HG03469 (cell line): ENCODE measurements around the gene TMEM25.
"Not testable (repeated sequence)": the region's sequence is repeated elsewhere in the genome, so short reads cannot be mapped to it uniquely, and the experiment has no call there.

Source experiments
- ATAC-seq: cut with Tn5 transposase; IDR thresholded peaks from one replicate; pipeline ENCODE4 v1.9.1; 2021; ENCODE audit warnings: mild to moderate bottlenecking, moderate library complexity, moderate number of reproducible peaks; ENCODE audit not compliant: unreplicated experiment

Gene TMEM25

GRCh38 chr11:118530683-118531596, at the start of gene TMEM25:
TMEM25 (plus strand) TSS chr11:118531192; CDS start chr11:118531802, 610 bp downstream.
- no peak for ATAC-seq

GRCh38 chr11:118481238-118481637, 49.8 kb upstream of the TMEM25 start:
- not testable (repeated sequence) for ATAC-seq

GRCh38 chr11:118484405-118484804, 46.6 kb upstream of the TMEM25 start:
- no peak for ATAC-seq

GRCh38 chr11:118485273-118485672, 45.7 kb upstream of the TMEM25 start:
- ATAC-seq: no peak

GRCh38 chr11:118488480-118489109, 42.4 kb upstream of the TMEM25 start:
- no peak for ATAC-seq

GRCh38 chr11:118491041-118491440, 40.0 kb upstream of the TMEM25 start:
- ATAC-seq: no peak

- ATAC-seq: no peak
Observed at GRCh38 chr11:118497831-118498230, 33.2 kb upstream of the TMEM25 start.

- no peak for ATAC-seq
Observed at GRCh38 chr11:118503216-118503615, 27.8 kb upstream of the TMEM25 start.

GRCh38 chr11:118511601-118512000, 19.4 kb upstream of the TMEM25 start:
- no peak for ATAC-seq

GRCh38 chr11:118514103-118514502, 16.9 kb upstream of the TMEM25 start:
- no peak for ATAC-seq

- ATAC-seq: no peak
Observed at GRCh38 chr11:118519549-118519948, 11.4 kb upstream of the TMEM25 start.

- ATAC-seq: no peak
Observed at GRCh38 chr11:118521892-118522311, 9.1 kb upstream of the TMEM25 start.

GRCh38 chr11:118522571-118523072, 8.4 kb upstream of the TMEM25 start:
- no peak for ATAC-seq

GRCh38 chr11:118524356-118524755, 6.6 kb upstream of the TMEM25 start:
- no peak for ATAC-seq

- no peak for ATAC-seq
Observed at GRCh38 chr11:118524757-118525470, 6.1 kb upstream of the TMEM25 start.

GRCh38 chr11:118526688-118527087, 4.3 kb upstream of the TMEM25 start:
- no peak for ATAC-seq

GRCh38 chr11:118527109-118527508, 3.9 kb upstream of the TMEM25 start, which contains the start of gene TTC36:
TTC36 (plus strand) TSS chr11:118527474; CDS start chr11:118527495, 21 bp downstream.
- no peak for ATAC-seq

- ATAC-seq: no peak
Observed at GRCh38 chr11:118528511-118528910, 2.5 kb upstream of the TMEM25 start.

GRCh38 chr11:118529584-118530175, 1.3 kb upstream of the TMEM25 start:
- no peak for ATAC-seq

GRCh38 chr11:118530180-118530682, 761 bp upstream of the TMEM25 start:
- ATAC-seq: no peak
